HL-60 (cell line): ENCODE results near the gene SLC34A1.

Experiments
- SPI1 ChIP-seq: IDR thresholded peaks from 2 replicates; pipeline ENCODE4 v1.6.1; 2012; ENCODE audit warnings: low read depth, mild to moderate bottlenecking, borderline replicate concordance
- TF ChIP-seq, protein P1 (sequence below): IDR thresholded peaks from one replicate; pipeline ENCODE4 v1.5.1; 2011; ENCODE audit warnings: low read length, control low read depth, inconsistent platforms; ENCODE audit not compliant: insufficient read depth

DNA sequence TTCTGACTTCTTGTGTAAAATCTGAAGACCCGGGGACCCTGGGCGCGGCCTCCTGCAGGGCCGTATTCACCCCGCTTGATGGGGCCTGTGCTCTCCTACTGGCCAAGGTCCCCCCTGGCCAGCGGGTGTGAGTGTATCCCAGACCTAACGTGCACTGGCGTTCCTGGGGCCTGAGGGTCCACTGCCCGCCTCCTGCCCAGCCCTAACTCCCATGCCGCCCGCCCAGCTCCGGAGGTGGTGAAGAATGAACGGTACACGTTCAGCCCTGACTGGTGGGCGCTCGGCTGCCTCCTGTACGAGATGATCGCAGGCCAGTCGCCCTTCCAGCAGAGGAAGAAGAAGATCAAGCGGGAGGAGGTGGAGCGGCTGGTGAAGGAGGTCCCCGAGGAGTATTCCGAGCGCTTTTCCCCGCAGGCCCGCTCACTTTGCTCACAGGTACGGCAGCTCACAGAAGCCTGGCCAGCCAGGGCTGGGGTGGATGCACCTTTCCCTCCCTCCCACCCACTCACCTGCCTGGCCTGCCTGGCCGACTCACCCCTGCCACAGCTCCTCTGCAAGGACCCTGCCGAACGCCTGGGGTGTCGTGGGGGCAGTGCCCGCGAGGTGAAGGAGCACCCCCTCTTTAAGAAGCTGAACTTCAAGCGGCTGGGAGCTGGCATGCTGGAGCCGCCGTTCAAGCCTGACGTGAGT is 51.8 kb downstream of the SLC34A1 start:
- TF ChIP-seq, protein P1, sequence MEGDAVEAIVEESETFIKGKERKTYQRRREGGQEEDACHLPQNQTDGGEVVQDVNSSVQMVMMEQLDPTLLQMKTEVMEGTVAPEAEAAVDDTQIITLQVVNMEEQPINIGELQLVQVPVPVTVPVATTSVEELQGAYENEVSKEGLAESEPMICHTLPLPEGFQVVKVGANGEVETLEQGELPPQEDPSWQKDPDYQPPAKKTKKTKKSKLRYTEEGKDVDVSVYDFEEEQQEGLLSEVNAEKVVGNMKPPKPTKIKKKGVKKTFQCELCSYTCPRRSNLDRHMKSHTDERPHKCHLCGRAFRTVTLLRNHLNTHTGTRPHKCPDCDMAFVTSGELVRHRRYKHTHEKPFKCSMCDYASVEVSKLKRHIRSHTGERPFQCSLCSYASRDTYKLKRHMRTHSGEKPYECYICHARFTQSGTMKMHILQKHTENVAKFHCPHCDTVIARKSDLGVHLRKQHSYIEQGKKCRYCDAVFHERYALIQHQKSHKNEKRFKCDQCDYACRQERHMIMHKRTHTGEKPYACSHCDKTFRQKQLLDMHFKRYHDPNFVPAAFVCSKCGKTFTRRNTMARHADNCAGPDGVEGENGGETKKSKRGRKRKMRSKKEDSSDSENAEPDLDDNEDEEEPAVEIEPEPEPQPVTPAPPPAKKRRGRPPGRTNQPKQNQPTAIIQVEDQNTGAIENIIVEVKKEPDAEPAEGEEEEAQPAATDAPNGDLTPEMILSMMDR = no peak
- TF ChIP-seq SPI1 = no peak
